Endothelial cell of umbilical vein (primary cell): ENCODE measurements around the gene SHCBP1L. TPM values are rescaled to one million over a fixed set of nuclear protein-coding genes. Genes with fewer than 3 reads are reported as not detected.
A peak's percentile ranks its signal among the peaks of the same experiment; 100 is the strongest.

ENCODE experiments used
- BruUV-seq: library from RNA; stranded (reverse); fragments of 400-500 nt; replicated peaks from 2 replicates; lab custom pipeline; 2021; lab: Mats Ljungman, UMichigan
- CTCF ChIA-PET: fragments of 300-600, 350-600 bp; sonication (Branson Sonifier 250); formaldehyde crosslinking; loops from one replicate; lab custom pipeline; 2021; ENCODE audit warnings: antibody characterized with exemption, inconsistent platforms; lab: Charles Lee
- POLR2A ChIA-PET: fragments of 300-600, 350-600 bp; sonication (Branson Sonifier 250); formaldehyde crosslinking; loops from one replicate; lab custom pipeline; 2021; ENCODE audit warnings: antibody characterized with exemption, inconsistent platforms; lab: Charles Lee
- DNase-seq: peaks from one replicate; pipeline ENCODE4 v3.0.0-alpha.2; 2011; ENCODE audit warnings: low read depth, low spot score
- FAIRE-seq: peaks from 2 replicates; lab custom pipeline; 2011; peaks lifted over from hg19 to GRCh38; lab: Jason Lieb, UNC
- H2AFZ ChIP-seq: 2 replicates; pipeline ENCODE4 v1.6.0; 2012; ENCODE audit warnings: low read depth, low read length, control low read depth, inconsistent platforms
- H3K27ac ChIP-seq: 2 replicates; pipeline ENCODE4 v1.5.1; 2011; ENCODE audit warnings: low read depth, mild to moderate bottlenecking, control low read depth, low read length, moderate library complexity; ENCODE audit not compliant: insufficient read depth
- H3K27me3 ChIP-seq, 2 experiments: 2 replicates each; pipeline versions ENCODE4 v1.6.0 to v1.6.1; 2011; ENCODE audit warnings: low read length in 2 of 2, mixed read lengths in 1 of 2; ENCODE audit not compliant: control insufficient read depth in 2 of 2, insufficient read depth in 2 of 2
- H3K36me3 ChIP-seq, 2 experiments: 2 replicates in 1 of 2; 3 replicates in 1 of 2; pipeline ENCODE4 v1.5.1; 2011; ENCODE audit warnings: low read length in 2 of 2, mild to moderate bottlenecking in 1 of 2, moderate library complexity in 1 of 2; ENCODE audit not compliant: control insufficient read depth in 2 of 2, insufficient read depth in 2 of 2; ENCODE audit errors: extremely low read depth in 1 of 2
- H3K4me1 ChIP-seq: 3 replicates; pipeline ENCODE4 v1.5.1; 2011; ENCODE audit warnings: mild to moderate bottlenecking, low read length; ENCODE audit not compliant: control insufficient read depth, insufficient read depth; ENCODE audit errors: extremely low read depth
- H3K4me2 ChIP-seq: 2 replicates; pipeline ENCODE4 v1.6.1; 2011; ENCODE audit warnings: low read length, control low read depth, mixed read lengths; ENCODE audit not compliant: insufficient read depth
- H3K4me3 ChIP-seq, 3 experiments: fragments of 200-600 bp in 1 of 3; sonication (generic), shearing (Covaris generic) in 1 of 3; replicated peaks in 1 of 3; 2 replicates each; pipeline ENCODE4 v1.5.1; 2011 to 2016; ENCODE audit warnings: control low read depth in 3 of 3, low read length in 3 of 3, mild to moderate bottlenecking in 2 of 3, inconsistent platforms in 1 of 3, low read depth in 1 of 3, moderate library complexity in 1 of 3; ENCODE audit not compliant: insufficient read depth in 1 of 3
- H3K79me2 ChIP-seq: 2 replicates; pipeline ENCODE4 v1.6.0; 2012; ENCODE audit warnings: low read length, inconsistent platforms; ENCODE audit not compliant: control insufficient read depth, insufficient read depth
- H3K9ac ChIP-seq: replicated peaks from 2 replicates; pipeline ENCODE3; 2011; ENCODE audit warnings: low read length, control low read depth; ENCODE audit not compliant: insufficient read depth; ENCODE audit errors: extremely low read depth
- H3K9me1 ChIP-seq: replicated peaks from 3 replicates; pipeline ENCODE4 v1.6.0; 2011; ENCODE audit warnings: mild to moderate bottlenecking, low read length; ENCODE audit not compliant: control insufficient read depth, insufficient read depth; ENCODE audit errors: extremely low read depth
- H3K9me3 ChIP-seq: replicated peaks from 2 replicates; pipeline ENCODE4 v1.5.1; 2012; ENCODE audit warnings: low read length, inconsistent platforms; ENCODE audit not compliant: control insufficient read depth, insufficient read depth
- H4K20me1 ChIP-seq: replicated peaks from 2 replicates; pipeline ENCODE3; 2011; ENCODE audit warnings: mild to moderate bottlenecking, low read length; ENCODE audit not compliant: control insufficient read depth, insufficient read depth; ENCODE audit errors: extremely low read depth
- CTCF ChIP-seq, 2 donors: IDR thresholded peaks; 1 replicate in 1 of 2; 2 replicates in 1 of 2; pipeline ENCODE4 v1.5.1; 2011; ENCODE audit warnings: low read length in 2 of 2, mild to moderate bottlenecking in 2 of 2, moderate library complexity in 2 of 2, control low read depth in 1 of 2, inconsistent platforms in 1 of 2, low read depth in 1 of 2; ENCODE audit not compliant: insufficient read depth in 1 of 2; ENCODE audit errors: extremely low read depth in 1 of 2
- FOS ChIP-seq: IDR thresholded peaks from 2 replicates; pipeline ENCODE4 v1.6.1; 2011; ENCODE audit warnings: mild to moderate bottlenecking, low read length, moderate library complexity, borderline replicate concordance; ENCODE audit not compliant: insufficient read depth
- GATA2 ChIP-seq: IDR thresholded peaks from 2 replicates; pipeline ENCODE4 v1.7.0; 2011; ENCODE audit warnings: low read depth, mild to moderate bottlenecking, moderate library complexity, mixed read lengths, low read length; ENCODE audit not compliant: insufficient read length, insufficient read depth
- JUN ChIP-seq: IDR thresholded peaks from 2 replicates; pipeline ENCODE4 v1.6.1; 2011; ENCODE audit warnings: borderline replicate concordance, low read depth; ENCODE audit not compliant: insufficient read length, insufficient read depth
- MAX ChIP-seq: IDR thresholded peaks from 2 replicates; pipeline ENCODE4 v1.6.1; 2011; ENCODE audit not compliant: insufficient read depth, insufficient read length
- POLR2AphosphoS5 ChIP-seq: IDR thresholded peaks from 2 replicates; pipeline ENCODE4 v1.6.1; 2012; ENCODE audit warnings: low read depth, mild to moderate bottlenecking, control low read depth, low read length, moderate library complexity; ENCODE audit not compliant: insufficient read depth
- dilution Hi-C: fragments of 300-500 bp; cut with MboI; formaldehyde crosslinking; loops from one replicate; pipeline ENCODE4 v1.15.0; 2019; ENCODE audit warnings: low sequenced_read_pairs; ENCODE audit not compliant: extremely low pct_ligation_motif_present
- intact Hi-C: fragments of 100-400 bp; cut with micrococcal nuclease; formaldehyde crosslinking; loops from one replicate; pipeline ENCODE4 v1.10.0; 2022
- polyA plus RNA-seq, 4 experiments: library from polyadenylated mRNA; depleted of rRNA in 3 of 4; stranded (reverse) in 3 of 4; unstranded in 1 of 4; fragments of >200 nt; gene quantifications; 2 replicates each; pipeline versions ENCODE4 v1.2.1 to v1.2.3, GENCODE V29; 2011 to 2012; ENCODE audit warnings: missing spikeins in 1 of 4
- total RNA-seq: library from RNA; stranded (reverse); gene quantifications from 2 replicates; pipeline ENCODE4 v1.2.3, GENCODE V29; 2021

SHCBP1L gene
- total and polyA plus RNA-seq, 2 donors (not counting 3 experiments of a cell fraction or from before 2014, with no cell fraction given): not detected

- Histone ChIP-seq H3K27me3 (no peaks in the 10 kb centered on the region), H3K9me1 (no peaks in the 10 kb centered on the region), H3K9ac (no peak overlapping the region), H3K4me2 (peak overlapping the region; percentile 46), H4K20me1 (no peaks in the 10 kb centered on the region), H3K27ac (peak overlapping the region; percentile 41), H3K4me1 (peaks cover 13% of the 10 kb centered on the region), H2AFZ (peak overlapping the region; percentile 75), H3K9me3 (no peaks in the 10 kb centered on the region), H3K79me2 (no peaks in the 10 kb centered on the region), H3K36me3 (no peaks in the 10 kb centered on the region), H3K4me3 (no peak overlapping the region)
- peak; percentile 49 for DNase-seq
- dilution Hi-C loops (no loop called here), intact Hi-C loops (no loop called here)
- TF ChIP-seq FOS (peak; percentile 100), JUN (peak; percentile 71), GATA2 (peak; percentile 59), CTCF (IDR thresholded peaks at IDR 0.05; ENCODE audit: extremely low read depth in 1 of 2, insufficient read depth in 1 of 2, low read depth in 1 of 2, low read length in 2 of 2) (no peak), MAX (no peak), POLR2AphosphoS5 (peak; percentile 89)
- no TSS peak for BruUV-seq
- ChIA-PET POLR2A (no interaction called here), CTCF (interaction anchor here (1.7 kb wide), 1 partner anchor 28 kb away, joined by 5 read pairs; no protein-coding TSS in a partner anchor)
- no peak for FAIRE-seq
Observed at GRCh38 chr1:182990413-182991144, 37.6 kb upstream of the SHCBP1L start.
